Stomach (tissue), 9 donors: ENCODE measurements around the gene IQSEC1. TPM values are rescaled to one million over a fixed set of nuclear protein-coding genes. Genes with fewer than 3 reads are reported as not detected.
A peak's percentile ranks its signal among the peaks of the same experiment; 100 is the strongest.

ENCODE experiments used
- DNase-seq, 2 donors: peaks; one replicate each; pipeline versions ENCODE4 v3.0.0 to v3.0.0-alpha.2; 2013 to 2019
- H3K27ac ChIP-seq, 5 donors: fragments of 200-600 bp in 4 of 5; sonication (generic) in 4 of 5; one replicate each; pipeline ENCODE4 v1.5.1; 2013 to 2019; ENCODE audit warnings: mild to moderate bottlenecking in 1 of 5, moderate library complexity in 1 of 5
- H3K27me3 ChIP-seq, 3 donors: fragments of 200-600 bp; sonication (generic); one replicate each; pipeline ENCODE4 v1.5.1; 2017 to 2019; ENCODE audit warnings: mixed run types in 1 of 3
- H3K36me3 ChIP-seq, 4 donors: fragments of 200-600 bp; sonication (generic); 1 replicate in 3 of 4; 2 replicates in 1 of 4; pipeline ENCODE4 v1.5.1; 2016 to 2019
- H3K4me1 ChIP-seq, 4 donors: fragments of 200-600 bp; sonication (generic); one replicate each; pipeline ENCODE4 v1.5.1; 2016 to 2019
- H3K4me3 ChIP-seq, 4 donors: fragments of 200-600 bp; sonication (generic) in 3 of 4; one replicate each; pipeline ENCODE4 v1.5.1; 2016 to 2019; ENCODE audit warnings: mild to moderate bottlenecking in 1 of 4
- H3K9me3 ChIP-seq, 4 donors: fragments of 200-600 bp; sonication (generic); one replicate each; pipeline ENCODE4 v1.5.1; 2016 to 2019
- EP300 ChIP-seq: sonication (generic); formaldehyde crosslinking; IDR thresholded peaks from one replicate; pipeline ENCODE4 v1.6.1; 2017; ENCODE audit warnings: antibody characterized with exemption
- POLR2A ChIP-seq, 4 donors: fragments of 450-650 bp; IDR thresholded peaks; one replicate each; pipeline ENCODE4 v1.6.1; 2016; ENCODE audit warnings: antibody characterized with exemption in 4 of 4, control low read depth in 2 of 4, mild to moderate bottlenecking in 1 of 4, moderate library complexity in 1 of 4
- POLR2AphosphoS5 ChIP-seq, 3 donors: sonication (generic); formaldehyde crosslinking; IDR thresholded peaks; one replicate each; pipeline ENCODE4 v1.6.1; 2016; ENCODE audit warnings: antibody characterized with exemption in 3 of 3
- WGBS, 5 donors: extraction: QIAGEN DNeasy Blood & Tissue Kit in 3 of 5; methylation state at CpG; one replicate each; pipeline versions ENCODE4 v1.1.5 to v1.1.7; 2013 to 2018; 5-methylcytosine and 5-hydroxymethylcytosine counted together
- intact Hi-C: fragments of 100-400 bp; cut with DNase I; formaldehyde crosslinking; loops from one replicate; pipeline ENCODE4 v1.15.1; 2023; ENCODE audit warnings: low total_unique reads
- polyA plus RNA-seq, 3 donors: library from polyadenylated mRNA; stranded (reverse); fragments of 200-250 nt; gene quantifications; one replicate each; pipeline ENCODE4 v1.2.3, GENCODE V29; 2013
- total RNA-seq, 5 donors: library from RNA; depleted of rRNA; stranded (reverse); fragments of >200 nt; gene quantifications; one replicate each; pipeline versions ENCODE4 v1.1.0 to v1.2.3, GENCODE V29; 2014 to 2016
- TF ChIP-seq, protein P1 (sequence below), 7 experiments: fragments of 450-650 bp in 4 of 7; fragments of 200-600 bp in 3 of 7; sonication (generic) in 3 of 7; IDR thresholded peaks; one replicate each; pipeline ENCODE4 v1.5.1; 2016 to 2019; ENCODE audit warnings: antibody characterized with exemption in 7 of 7, control low read depth in 2 of 7, mild to moderate bottlenecking in 1 of 7
- donor health status: healthy with polysubstance abuse.
- donor health status: Bipolar disorder and iron deficiency.
- donor health status: healthy.

IQSEC1 gene
- total and polyA plus RNA-seq, 8 donors, result 6.7 to 46.9 (median 20.8) TPM

DNA sequence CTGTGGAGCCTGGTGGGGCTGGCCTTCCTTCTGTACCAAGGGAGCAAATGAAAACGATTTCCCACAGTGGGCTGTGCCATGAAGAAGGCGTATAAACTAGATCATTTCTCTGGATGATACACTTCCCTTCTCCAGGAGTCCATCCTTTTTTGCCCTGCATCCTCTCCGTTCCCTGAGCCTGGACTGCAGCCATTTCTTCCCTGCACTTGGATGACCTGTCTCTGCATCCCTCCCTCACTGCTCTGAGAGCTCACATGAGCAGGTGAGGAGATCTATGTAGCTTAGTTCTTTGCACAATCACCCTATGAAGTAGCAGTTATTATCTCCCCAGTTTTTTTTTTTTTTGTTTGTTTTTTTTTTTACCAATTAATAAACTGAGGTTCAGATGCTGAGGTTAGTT, 46.7 kb downstream of the IQSEC1 start:
- no peak overlapping the region for H3K4me3 ChIP-seq
- no peak for DNase-seq
- no peaks in the 10 kb centered on the region for H3K9me3 ChIP-seq
- peaks cover 12 to 19% (median 18%) of the 10 kb centered on the region in 4 donors for H3K4me1 ChIP-seq
- no peak for TF ChIP-seq POLR2A (IDR thresholded peaks at IDR 0.05)
- TF ChIP-seq EP300, result no peak
- TF ChIP-seq, protein P1, sequence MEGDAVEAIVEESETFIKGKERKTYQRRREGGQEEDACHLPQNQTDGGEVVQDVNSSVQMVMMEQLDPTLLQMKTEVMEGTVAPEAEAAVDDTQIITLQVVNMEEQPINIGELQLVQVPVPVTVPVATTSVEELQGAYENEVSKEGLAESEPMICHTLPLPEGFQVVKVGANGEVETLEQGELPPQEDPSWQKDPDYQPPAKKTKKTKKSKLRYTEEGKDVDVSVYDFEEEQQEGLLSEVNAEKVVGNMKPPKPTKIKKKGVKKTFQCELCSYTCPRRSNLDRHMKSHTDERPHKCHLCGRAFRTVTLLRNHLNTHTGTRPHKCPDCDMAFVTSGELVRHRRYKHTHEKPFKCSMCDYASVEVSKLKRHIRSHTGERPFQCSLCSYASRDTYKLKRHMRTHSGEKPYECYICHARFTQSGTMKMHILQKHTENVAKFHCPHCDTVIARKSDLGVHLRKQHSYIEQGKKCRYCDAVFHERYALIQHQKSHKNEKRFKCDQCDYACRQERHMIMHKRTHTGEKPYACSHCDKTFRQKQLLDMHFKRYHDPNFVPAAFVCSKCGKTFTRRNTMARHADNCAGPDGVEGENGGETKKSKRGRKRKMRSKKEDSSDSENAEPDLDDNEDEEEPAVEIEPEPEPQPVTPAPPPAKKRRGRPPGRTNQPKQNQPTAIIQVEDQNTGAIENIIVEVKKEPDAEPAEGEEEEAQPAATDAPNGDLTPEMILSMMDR (IDR thresholded peaks at IDR 0.05), result no peak
- TF ChIP-seq POLR2AphosphoS5 (IDR thresholded peaks at IDR 0.05), result no peak
- H3K36me3 ChIP-seq, result no peaks in the 10 kb centered on the region
- intact Hi-C loops, result no loop called here
- H3K27ac ChIP-seq, result no peak overlapping the region
- 80 to 91% (median 83%) methylated on average over 3 of the region's 3 CpGs for WGBS, 5 donors
- no peaks in the 10 kb centered on the region for H3K27me3 ChIP-seq

DNA sequence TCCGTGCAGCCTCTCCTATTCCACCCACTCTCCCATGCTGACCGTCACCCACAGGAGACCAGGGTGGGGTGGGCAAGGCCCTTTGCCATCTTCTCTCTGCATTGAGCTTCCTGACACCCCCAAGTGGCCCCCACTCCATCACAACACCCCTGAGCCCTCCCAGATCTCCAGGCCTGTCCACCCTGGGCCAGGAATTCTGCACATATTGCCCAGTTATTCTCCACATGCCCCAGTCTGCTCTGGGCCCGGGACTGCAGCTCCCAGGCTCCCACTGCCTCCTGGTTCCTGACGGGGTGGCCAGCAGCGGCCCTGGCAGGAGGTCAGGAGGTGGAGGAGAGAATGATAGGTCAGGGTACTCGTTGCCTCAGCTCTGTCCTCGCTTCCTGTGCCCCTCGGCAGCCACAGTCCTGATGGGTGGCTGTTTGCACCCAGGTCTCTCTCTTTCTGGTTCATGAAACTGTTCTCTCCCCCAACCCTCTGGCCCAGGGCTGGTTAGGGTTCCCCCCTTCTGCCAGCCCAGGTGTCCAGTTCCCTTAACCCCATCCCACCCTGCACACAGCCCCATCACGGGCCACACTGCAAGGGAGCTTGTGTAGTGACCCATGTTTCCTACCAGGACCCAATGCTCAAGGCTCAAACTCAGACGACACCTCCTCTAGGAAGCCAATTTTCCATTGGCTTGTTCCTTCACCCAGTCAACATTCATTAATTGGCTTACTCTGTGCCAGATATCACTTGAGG, 47.3 kb downstream of the IQSEC1 start:
- WGBS, 5 donors, result 76 to 89% (median 87%) methylated on average over 10 of the region's 10 CpGs
- DNase-seq, result no peak
- no peak overlapping the region for H3K4me3 ChIP-seq
- H3K4me1 ChIP-seq, result peaks cover 12 to 25% (median 24%) of the 10 kb centered on the region in 4 donors
- no peak overlapping the region for H3K27ac ChIP-seq
- H3K27me3 ChIP-seq, result no peaks in the 10 kb centered on the region
- no peaks in the 10 kb centered on the region for H3K36me3 ChIP-seq
- TF ChIP-seq EP300, result no peak
- TF ChIP-seq, protein P1 (IDR thresholded peaks at IDR 0.05), result no peak
- no peak for TF ChIP-seq POLR2AphosphoS5 (IDR thresholded peaks at IDR 0.05)
- TF ChIP-seq POLR2A (IDR thresholded peaks at IDR 0.05), result no peak
- intact Hi-C loops, result no loop called here
- no peaks in the 10 kb centered on the region for H3K9me3 ChIP-seq

DNA sequence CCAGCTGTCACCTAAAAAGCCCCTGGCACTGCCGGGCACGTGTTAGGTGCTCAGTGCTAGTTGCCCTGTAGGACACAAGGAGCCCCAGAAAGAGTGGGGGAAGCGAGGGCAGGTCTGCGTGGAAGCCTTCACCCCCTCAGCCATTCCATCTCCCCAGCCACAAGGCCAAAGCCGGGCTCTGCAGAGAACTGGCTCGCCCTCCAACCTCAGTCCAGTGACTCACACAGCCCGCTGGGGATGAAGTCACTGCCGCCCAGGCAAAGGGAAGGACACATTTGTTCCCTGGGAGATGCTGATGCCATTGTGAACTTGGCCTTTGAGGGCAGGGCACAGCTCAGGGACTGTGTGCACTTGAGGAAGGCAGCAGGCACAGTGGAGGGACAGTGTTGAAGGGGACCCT, 48.1 kb downstream of the IQSEC1 start:
- peak in 1 of 2 donors; percentile 41 for DNase-seq
- Histone ChIP-seq H3K4me1 (peaks cover 12 to 30% (median 26%) of the 10 kb centered on the region in 4 donors), H3K36me3 (no peaks in the 10 kb centered on the region), H3K27me3 (no peaks in the 10 kb centered on the region), H3K4me3 (no peak overlapping the region), H3K27ac (no peak overlapping the region), H3K9me3 (no peaks in the 10 kb centered on the region)
- TF ChIP-seq POLR2AphosphoS5 (IDR thresholded peaks at IDR 0.05), result no peak
- TF ChIP-seq EP300, result no peak
- no peak for TF ChIP-seq POLR2A (IDR thresholded peaks at IDR 0.05)
- TF ChIP-seq, protein P1 (IDR thresholded peaks at IDR 0.05), result no peak
- intact Hi-C loops, result no loop called here
- 62 to 75% (median 73%) methylated on average over 7 to 8 of the region's 8 CpGs for WGBS, 5 donors

DNA sequence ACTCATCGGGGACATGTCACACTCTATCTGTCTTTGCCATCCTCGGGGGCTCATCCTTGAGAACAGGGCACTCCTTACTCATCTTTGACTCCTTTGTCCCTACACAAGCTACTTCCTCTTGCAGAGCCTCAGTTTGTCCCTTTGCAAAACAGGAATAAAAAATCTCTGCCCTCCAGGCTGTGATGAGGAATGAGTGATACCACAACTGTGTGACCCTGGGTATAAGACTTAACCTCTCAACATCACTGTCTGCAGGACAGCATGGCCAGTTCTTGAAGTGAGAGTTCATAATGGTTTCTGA, 48.5 kb downstream of the IQSEC1 start:
- intact Hi-C loops, result no loop called here
- no peak overlapping the region for H3K4me3 ChIP-seq
- H3K4me1 ChIP-seq, result peaks cover 12 to 34% (median 30%) of the 10 kb centered on the region in 4 donors
- DNase-seq, result no peak
- no peaks in the 10 kb centered on the region for H3K9me3 ChIP-seq
- TF ChIP-seq POLR2AphosphoS5 (IDR thresholded peaks at IDR 0.05) (no peak), EP300 (no peak), POLR2A (IDR thresholded peaks at IDR 0.05) (no peak)
- TF ChIP-seq, protein P1 (IDR thresholded peaks at IDR 0.05), result no peak
- H3K36me3 ChIP-seq, result no peaks in the 10 kb centered on the region
- H3K27me3 ChIP-seq, result no peaks in the 10 kb centered on the region
- no peak overlapping the region for H3K27ac ChIP-seq
- WGBS, 5 donors, result 89 to 92% (median 90%) methylated on average over 2 of the region's 2 CpGs
